Kidney epithelial cell (primary cell): ENCODE results near the gene SNRNP25. TPM values are rescaled to one million over a fixed set of nuclear protein-coding genes. Genes with fewer than 3 reads are reported as not detected.

Experiments
- DNase-seq: peaks from one replicate; pipeline ENCODE4 v3.0.0-alpha.2; 2010; ENCODE audit warnings: low read depth
- H3K27me3 ChIP-seq: 2 replicates; pipeline ENCODE4 v1.6.0; 2011; ENCODE audit warnings: low read length; ENCODE audit not compliant: control insufficient read depth, insufficient read depth
- H3K36me3 ChIP-seq: 2 replicates; pipeline ENCODE4 v1.5.1; 2011; ENCODE audit warnings: low read length; ENCODE audit not compliant: control insufficient read depth, insufficient read depth
- H3K4me3 ChIP-seq: 2 replicates; pipeline ENCODE4 v1.5.1; 2011; ENCODE audit warnings: low read depth, mild to moderate bottlenecking, control low read depth, low read length
- CTCF ChIP-seq: IDR thresholded peaks from 2 replicates; pipeline ENCODE4 v1.5.1; 2011; ENCODE audit warnings: mild to moderate bottlenecking, moderate library complexity, low read length, control low read depth, inconsistent platforms; ENCODE audit not compliant: insufficient read depth, poor library complexity, severe bottlenecking
- total RNA-seq: library from RNA; depleted of rRNA; stranded (reverse); fragments of >200 nt; gene quantifications from 2 replicates; pipeline ENCODE4 v1.2.3, GENCODE V29; 2015

Gene SNRNP25
- total RNA-seq, 1 donor from 2014 or later = 25.4 TPM

- TF ChIP-seq CTCF = no peak
- Histone ChIP-seq H3K27me3 (no peaks in the 10 kb centered on the region), H3K36me3 (peaks cover 1% of the 10 kb centered on the region), H3K4me3 (peak overlapping the region; percentile 60)
- DNase-seq = no peak
These were observed 581 bp downstream of the SNRNP25 start for GRCh38 chr16:54237-54581.

- no peak for DNase-seq
These were observed 2.0 kb downstream of the SNRNP25 start for GRCh38 chr16:55571-56136.

GRCh38 chr16:56231-56927 is 2.8 kb downstream of the SNRNP25 start:
- Histone ChIP-seq H3K27me3 (no peaks in the 10 kb centered on the region), H3K36me3 (peaks cover 3% of the 10 kb centered on the region), H3K4me3 (no peak overlapping the region)
- no peak for TF ChIP-seq CTCF
- no peak for DNase-seq

More at GRCh38 chr16:55571-56136, 2.0 kb downstream of the SNRNP25 start:
- Histone ChIP-seq H3K4me3 (no peak overlapping the region), H3K27me3 (no peaks in the 10 kb centered on the region), H3K36me3 (peaks cover 3% of the 10 kb centered on the region)
- no peak for TF ChIP-seq CTCF

GRCh38 chr16:57711-58110 is 4.1 kb downstream of the SNRNP25 start:
- DNase-seq = no peak
- H3K36me3 ChIP-seq = peaks cover 3% of the 10 kb centered on the region
- H3K4me3 ChIP-seq = no peak overlapping the region
- no peak for TF ChIP-seq CTCF
- H3K27me3 ChIP-seq = no peaks in the 10 kb centered on the region

GRCh38 chr16:58491-59439 is 5.1 kb downstream of the SNRNP25 start:
- peaks cover 3% of the 10 kb centered on the region for H3K36me3 ChIP-seq

More at GRCh38 chr16:58491-59439, 5.1 kb downstream of the SNRNP25 start:
- Histone ChIP-seq H3K27me3 (no peaks in the 10 kb centered on the region), H3K4me3 (no peak overlapping the region)
- no peak for DNase-seq
- no peak for TF ChIP-seq CTCF
